ENCODE results near the gene MCTP2. TPM values are rescaled to one million over a fixed set of nuclear protein-coding genes. Genes with fewer than 3 reads are reported as not detected.

The MCTP2 gene
- total and polyA plus RNA-seq, 2 of the 13 experiments (the other 11 are each of a cell fraction or from before 2014, with no cell fraction given) = 5.1 to 8.6 TPM

- no peaks in the 10 kb centered on the region for H3K4me1 ChIP-seq (ENCODE audit: insufficient read depth, low read length)
- H3K4me3 ChIP-seq (replicated peaks in 1 of 3; ENCODE audit: insufficient read depth in 1 of 3, low read depth in 2 of 3, low read length in 3 of 3) = no peak overlapping the region
- CTCF ChIA-PET (ENCODE audit: low intra/inter-chr PET ratio, low total read pairs) = no interaction called here
- intact Hi-C loops (cut with micrococcal nuclease; ENCODE audit: unreplicated experiment) = no loop called here
- H3K9me3 ChIP-seq (ENCODE audit: low read length) = peaks cover 52% of the 10 kb centered on the region
- no peak for DNase-seq (ENCODE audit: low spot score)
- no peak overlapping the region for H2AFZ ChIP-seq (ENCODE audit: low read length)
- no peaks in the 10 kb centered on the region; a peak in 1 of 5 replicates for H3K27me3 ChIP-seq (ENCODE audit: control insufficient read depth in 1 of 2, insufficient read depth in 2 of 2, low read length in 2 of 2)
- no peak overlapping the region for H3K4me2 ChIP-seq (ENCODE audit: low read depth, low read length)
- no peaks in the 10 kb centered on the region for H4K20me1 ChIP-seq (ENCODE audit: insufficient read depth, low read length)
- BruUV-seq (replicated peaks) = no TSS peak
- no peaks in the 10 kb centered on the region for H3K79me2 ChIP-seq (ENCODE audit: insufficient read depth, low read length)
- POLR2A ChIA-PET = no interaction called here
- H3K27ac ChIP-seq (ENCODE audit: extremely low read length, insufficient read depth, low read length) = no peak overlapping the region
- ATAC-seq = no peak
- WGBS (ENCODE audit: low lambda C conversion rate) = 3% methylated on average over 1 of the region's 1 CpG
- H3K9ac ChIP-seq (ENCODE audit: insufficient read depth, low read depth, low read length) = no peak overlapping the region
- no peak for FAIRE-seq
- in situ Hi-C loops (cut with HindIII; ENCODE audit: extremely low pct_ligation_motif_present, low pct_unique_long_range_greater_than_20kb) = no loop called here
- H3K36me3 ChIP-seq (replicated peaks in 1 of 2; ENCODE audit: control insufficient read depth in 1 of 2, insufficient read depth in 2 of 2, low read length in 2 of 2) = no peaks in the 10 kb centered on the region
- TF ChIP-seq ZMYM2 (CRISPR knock-in tag; IDR thresholded peaks at IDR 0.05) = no peak
- TF ChIP-seq MEF2D (CRISPR knock-in tag; IDR thresholded peaks at IDR 0.05) = no peak
- TF ChIP-seq ZNF615 (CRISPR knock-in tag; IDR thresholded peaks at IDR 0.05; ENCODE audit: borderline replicate concordance) = no peak
- no peak for TF ChIP-seq ZFX (CRISPR knock-in tag; IDR thresholded peaks at IDR 0.05; ENCODE audit: low read depth)
- no peak for TF ChIP-seq ZC3H13 (CRISPR knock-in tag; IDR thresholded peaks at IDR 0.05)
- TF ChIP-seq ZNF343 (CRISPR knock-in tag; IDR thresholded peaks at IDR 0.05) = no peak
- no peak for TF ChIP-seq ZNF12 (CRISPR knock-in tag; IDR thresholded peaks at IDR 0.05)
- TF ChIP-seq AKAP8 (CRISPR knock-in tag; IDR thresholded peaks at IDR 0.05) = no peak
- no peak for TF ChIP-seq E2F2 (CRISPR knock-in tag; IDR thresholded peaks at IDR 0.05; ENCODE audit: borderline replicate concordance)
- TF ChIP-seq ISX (CRISPR knock-in tag; conservative IDR thresholded peaks at IDR 0.05) = no peak
- no peak for TF ChIP-seq IRX3 (CRISPR knock-in tag; IDR thresholded peaks at IDR 0.05; ENCODE audit: borderline replicate concordance, low read depth)
- TF ChIP-seq NONO (IDR thresholded peaks at IDR 0.05) = no peak
- TF ChIP-seq NONO (CRISPR knock-in tag; conservative IDR thresholded peaks at IDR 0.05) = no peak
- no peak for TF ChIP-seq ZBTB21 (CRISPR knock-in tag; IDR thresholded peaks at IDR 0.05)
- no peak for TF ChIP-seq FOXK2 (IDR thresholded peaks at IDR 0.05)
- TF ChIP-seq ZNF557 (CRISPR knock-in tag; IDR thresholded peaks at IDR 0.05) = no peak
- TF ChIP-seq SALL2 (CRISPR knock-in tag; IDR thresholded peaks at IDR 0.05) = no peak
- TF ChIP-seq ETS1 (CRISPR knock-in tag; IDR thresholded peaks at IDR 0.05) = no peak
- TF ChIP-seq ZNF382 (CRISPR knock-in tag; IDR thresholded peaks at IDR 0.05; ENCODE audit: borderline replicate concordance) = no peak
- no peak for TF ChIP-seq FOXC1 (CRISPR knock-in tag; IDR thresholded peaks at IDR 0.05; ENCODE audit: borderline replicate concordance)
- TF ChIP-seq ZNF768 (CRISPR knock-in tag; IDR thresholded peaks at IDR 0.05) = no peak
These were observed 277.9 kb downstream of the MCTP2 start for GRCh38 chr15:94509259-94509658.

Measured in HepG2 (cell line).